ENCODE results near the gene CUEDC2.

DNA sequence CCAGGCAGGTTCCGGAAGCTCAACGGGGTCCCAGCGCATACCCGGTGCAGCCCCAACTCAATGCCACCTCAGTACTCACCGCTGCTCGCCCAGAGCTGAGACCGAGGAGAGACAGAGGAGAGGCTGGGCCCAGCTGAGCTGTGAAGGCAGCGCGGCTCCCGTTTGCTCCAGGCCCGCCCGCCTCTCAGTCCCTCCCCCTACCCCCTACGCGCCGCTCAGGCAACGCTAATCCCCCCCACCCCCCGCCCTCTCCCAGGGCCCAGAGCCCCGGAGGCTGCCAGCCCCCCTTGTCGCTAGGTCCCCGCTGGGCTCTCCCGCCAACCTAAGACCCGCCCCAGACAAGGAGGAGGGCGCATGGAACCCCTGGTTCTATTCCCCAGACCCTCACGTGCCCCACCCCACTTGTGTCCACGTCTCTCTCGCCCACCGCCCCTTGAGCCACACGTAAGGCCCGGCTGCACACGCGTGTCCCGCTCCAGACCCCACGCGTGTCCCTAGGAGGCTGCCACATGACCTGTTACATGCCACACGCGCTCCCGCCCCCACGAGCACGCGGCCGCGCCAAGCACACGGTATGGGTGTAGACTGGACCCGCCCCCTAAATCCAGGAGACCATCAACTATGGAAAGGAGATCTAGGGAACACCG, 13.6 kb downstream of the CUEDC2 start, which contains the start of gene PSD:
- TF ChIP-seq, protein P1, sequence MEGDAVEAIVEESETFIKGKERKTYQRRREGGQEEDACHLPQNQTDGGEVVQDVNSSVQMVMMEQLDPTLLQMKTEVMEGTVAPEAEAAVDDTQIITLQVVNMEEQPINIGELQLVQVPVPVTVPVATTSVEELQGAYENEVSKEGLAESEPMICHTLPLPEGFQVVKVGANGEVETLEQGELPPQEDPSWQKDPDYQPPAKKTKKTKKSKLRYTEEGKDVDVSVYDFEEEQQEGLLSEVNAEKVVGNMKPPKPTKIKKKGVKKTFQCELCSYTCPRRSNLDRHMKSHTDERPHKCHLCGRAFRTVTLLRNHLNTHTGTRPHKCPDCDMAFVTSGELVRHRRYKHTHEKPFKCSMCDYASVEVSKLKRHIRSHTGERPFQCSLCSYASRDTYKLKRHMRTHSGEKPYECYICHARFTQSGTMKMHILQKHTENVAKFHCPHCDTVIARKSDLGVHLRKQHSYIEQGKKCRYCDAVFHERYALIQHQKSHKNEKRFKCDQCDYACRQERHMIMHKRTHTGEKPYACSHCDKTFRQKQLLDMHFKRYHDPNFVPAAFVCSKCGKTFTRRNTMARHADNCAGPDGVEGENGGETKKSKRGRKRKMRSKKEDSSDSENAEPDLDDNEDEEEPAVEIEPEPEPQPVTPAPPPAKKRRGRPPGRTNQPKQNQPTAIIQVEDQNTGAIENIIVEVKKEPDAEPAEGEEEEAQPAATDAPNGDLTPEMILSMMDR (IDR thresholded peaks at IDR 0.05), result no peak
- TF ChIP-seq POLR2A (IDR thresholded peaks at IDR 0.05) (no peak), POLR2AphosphoS5 (IDR thresholded peaks at IDR 0.05) (no peak)

All from prostate gland (tissue), 2 donors.